ENCODE measurements around the gene INPP5K. TPM values are rescaled to one million over a fixed set of nuclear protein-coding genes. Genes with fewer than 3 reads are reported as not detected.
A peak's percentile ranks its signal among the peaks of the same experiment; 100 is the strongest.

Gene INPP5K
- total and polyA plus RNA-seq, 2 of the 4 experiments (the other 2 are of a cell fraction) = 14.9 to 17.4 TPM

- dilution Hi-C loops (cut with HindIII; ENCODE audit: low sequenced_read_pairs, unreplicated experiment) = no loop called here
- no TSS peak for BruUV-seq (replicated peaks)
- peak overlapping the region; percentile 65 for H2AK9ac ChIP-seq (replicated peaks; ENCODE audit: low read depth, low read length, poor library complexity)
- no peak overlapping the region for H3K18ac ChIP-seq (ENCODE audit: low read depth, low read length)
- no peak overlapping the region for H4K5ac ChIP-seq (ENCODE audit: low read depth, low read length)
- H3K36me3 ChIP-seq (ENCODE audit: control insufficient read depth, insufficient read depth, low read length) = no peaks in the 10 kb centered on the region
- no peak overlapping the region for H4K91ac ChIP-seq (ENCODE audit: insufficient read depth, low read depth, low read length)
- H3K56ac ChIP-seq (ENCODE audit: extremely low read depth, insufficient read depth, low read length) = no peak overlapping the region
- peaks cover 16% of the 10 kb centered on the region for H3K9me1 ChIP-seq (ENCODE audit: insufficient read depth, low read length)
- no peak overlapping the region for H2BK5ac ChIP-seq (ENCODE audit: low read depth, low read length, poor library complexity, severe bottlenecking)
- intact Hi-C loops (cut with micrococcal nuclease) = loop anchor here (5.0 kb wide), 1 partner anchor 287 kb away; the partner anchor contains the start of gene TRARG1
- no peak for DNase-seq
- H3K14ac ChIP-seq (replicated peaks; ENCODE audit: low read depth, low read length) = no peak overlapping the region
- H2BK120ac ChIP-seq (ENCODE audit: low read depth, low read length) = no peak overlapping the region
- ChIA-PET POLR2A (ENCODE audit: unreplicated experiment) (no interaction called here), CTCF (no interaction called here)
- no peak overlapping the region for H3K4me3 ChIP-seq (ENCODE audit: insufficient read depth, low read depth, low read length)
- peak overlapping the region; percentile 33; the same call in 1 of the 2 replicates for H3K4ac ChIP-seq (ENCODE audit: low read depth, low read length)
- peaks cover 9% of the 10 kb centered on the region; the same call in 1 of the 2 replicates for H3K4me1 ChIP-seq (ENCODE audit: control insufficient read depth, insufficient read depth, low read length)
- H4K8ac ChIP-seq (ENCODE audit: low read depth in 2 of 2, low read length in 2 of 2) = no peak overlapping the region
- ATAC-seq (ENCODE audit: low read depth) = no peak
- no peak overlapping the region for H3K4me2 ChIP-seq (ENCODE audit: low read depth, low read length)
- no peak overlapping the region for H3K9ac ChIP-seq (ENCODE audit: low read depth, low read length)
- 62% methylated on average over 11 of the region's 19 CpGs; no CpG with 5 or more reads in 1 of the 2 experiments for WGBS, 2 experiments (ENCODE audit: extremely low coverage in 2 of 2, insufficient read length in 1 of 2)
- in situ Hi-C loops (cut with MboI; ENCODE audit: low sequenced_read_pairs) = no loop called here
- H3K79me1 ChIP-seq (ENCODE audit: low read depth in 1 of 2, low read length in 2 of 2) = peaks cover 0 to 28% of the 10 kb centered on the region in 2 experiments
- no peaks in the 10 kb centered on the region for H3K9me3 ChIP-seq (ENCODE audit: control insufficient read depth, insufficient read depth, low read length)
- no peak overlapping the region for H2AK5ac ChIP-seq (ENCODE audit: low read depth, low read length)
- TF ChIP-seq FOS (IDR thresholded peaks at IDR 0.05; ENCODE audit: low read depth, low read length) = no peak
- TF ChIP-seq NFE2L2 (IDR thresholded peaks at IDR 0.05; ENCODE audit: low read depth, low read length) = no peak
- no peak for TF ChIP-seq ELK1 (IDR thresholded peaks at IDR 0.05; ENCODE audit: borderline replicate concordance, low read depth, low read length)
- no peak for TF ChIP-seq RFX5 (IDR thresholded peaks at IDR 0.05; ENCODE audit: low read depth, low read length)
- TF ChIP-seq USF2 (IDR thresholded peaks at IDR 0.05; ENCODE audit: low read depth, low read length) = no peak
- no peak for TF ChIP-seq BHLHE40 (IDR thresholded peaks at IDR 0.05; ENCODE audit: low read depth, low read length)
- TF ChIP-seq MAZ (IDR thresholded peaks at IDR 0.05; ENCODE audit: borderline replicate concordance, low read depth, low read length) = no peak
- TF ChIP-seq POLR2A (IDR thresholded peaks at IDR 0.05; ENCODE audit: low read depth, low read length) = no peak
- peaks cover 31% of the 10 kb centered on the region for H4K20me1 ChIP-seq (ENCODE audit: insufficient read depth, low read length)
- no peaks in the 10 kb centered on the region; the same call in 1 of the 2 replicates for H3K27me3 ChIP-seq (ENCODE audit: control insufficient read depth, insufficient read depth, low read length)
- no peak overlapping the region for H3K23ac ChIP-seq (ENCODE audit: low read depth, low read length)
- H2BK20ac ChIP-seq (ENCODE audit: low read depth, low read length) = no peak overlapping the region
- no peak overlapping the region for H2BK15ac ChIP-seq (ENCODE audit: low read depth, low read length)
- H3K27ac ChIP-seq (ENCODE audit: insufficient read depth, low read length) = no peak overlapping the region
- H2AFZ ChIP-seq (replicated peaks; ENCODE audit: low read length, poor library complexity) = peak overlapping the region; percentile 63
Measured at GRCh38 chr17:1563786-1564613, 47.6 kb upstream of the INPP5K start.

All from IMR-90 (cell line).